Sigmoid colon (tissue), 7 donors: ENCODE data around the gene TRIP10. TPM values are rescaled to one million over a fixed set of nuclear protein-coding genes. Genes with fewer than 3 reads are reported as not detected.
A peak's percentile ranks its signal among the peaks of the same experiment; 100 is the strongest.

ENCODE experiments used
- DNase-seq: peaks from one replicate; pipeline ENCODE4 v3.0.0-alpha.2; 2019
- H3K27ac ChIP-seq, 4 donors: fragments of 200-600 bp; sonication (generic); one replicate each; pipeline ENCODE4 v1.5.1; 2016 to 2019; ENCODE audit warnings: mild to moderate bottlenecking in 1 of 4
- H3K27me3 ChIP-seq, 3 donors: fragments of 200-600 bp; sonication (generic); one replicate each; pipeline ENCODE4 v1.5.1; 2019; ENCODE audit warnings: mild to moderate bottlenecking in 1 of 3
- H3K36me3 ChIP-seq, 4 donors: fragments of 200-600 bp; sonication (generic); one replicate each; pipeline ENCODE4 v1.5.1; 2016 to 2019
- H3K4me1 ChIP-seq, 4 donors: fragments of 200-600 bp; sonication (generic); one replicate each; pipeline ENCODE4 v1.5.1; 2017 to 2019
- H3K4me3 ChIP-seq, 4 donors: fragments of 200-600 bp; sonication (generic); one replicate each; pipeline ENCODE4 v1.5.1; 2017 to 2019; ENCODE audit warnings: mild to moderate bottlenecking in 2 of 4, moderate library complexity in 1 of 4
- H3K9me3 ChIP-seq, 4 donors: fragments of 200-600 bp in 3 of 4; sonication (generic) in 3 of 4; one replicate each; pipeline versions ENCODE4 v1.5.1 to v1.6.1; 2013 to 2019
- EP300 ChIP-seq, 4 donors: sonication (generic); formaldehyde crosslinking; IDR thresholded peaks; one replicate each; pipeline ENCODE4 v1.6.1; 2017; ENCODE audit warnings: antibody characterized with exemption in 4 of 4
- POLR2A ChIP-seq, 2 donors: fragments of 450-650 bp; IDR thresholded peaks; one replicate each; pipeline ENCODE4 v1.6.1; 2016; ENCODE audit warnings: antibody characterized with exemption in 2 of 2, mild to moderate bottlenecking in 2 of 2, moderate library complexity in 2 of 2
- POLR2AphosphoS5 ChIP-seq, 4 donors: sonication (generic); formaldehyde crosslinking; IDR thresholded peaks; one replicate each; pipeline ENCODE4 v1.6.1; 2017; ENCODE audit warnings: antibody characterized with exemption in 4 of 4
- WGBS, 2 donors: extraction: QIAGEN DNeasy Blood & Tissue Kit; methylation state at CpG; one replicate each; pipeline ENCODE4 v1.1.7; 2013; 5-methylcytosine and 5-hydroxymethylcytosine counted together
- intact Hi-C: fragments of 100-400 bp; cut with DNase I; formaldehyde crosslinking; loops from one replicate; pipeline ENCODE4 v1.15.1; 2023
- polyA plus RNA-seq, 3 donors: library from polyadenylated mRNA; stranded (reverse); fragments of 200-250 nt; gene quantifications; one replicate each; pipeline ENCODE4 v1.2.3, GENCODE V29; 2013
- total RNA-seq, 4 donors: library from RNA; depleted of rRNA; stranded (reverse); fragments of >200 nt; gene quantifications; one replicate each; pipeline ENCODE4 v1.1.0, GENCODE V29; 2016
- TF ChIP-seq, protein P1 (sequence below), 4 experiments: fragments of 450-650 bp in 3 of 4; fragments of 200-600 bp in 1 of 4; IDR thresholded peaks; one replicate each; pipeline ENCODE4 v1.5.1; 2016 to 2019; ENCODE audit warnings: antibody characterized with exemption in 4 of 4, mild to moderate bottlenecking in 3 of 4, moderate library complexity in 2 of 4
- donor health status: healthy with polysubstance abuse.
- donor health status: Bipolar disorder and iron deficiency.
- donor health status: healthy.

The TRIP10 gene
- total and polyA plus RNA-seq, 7 donors, result 49.5 to 117 (median 76.7) TPM

DNA sequence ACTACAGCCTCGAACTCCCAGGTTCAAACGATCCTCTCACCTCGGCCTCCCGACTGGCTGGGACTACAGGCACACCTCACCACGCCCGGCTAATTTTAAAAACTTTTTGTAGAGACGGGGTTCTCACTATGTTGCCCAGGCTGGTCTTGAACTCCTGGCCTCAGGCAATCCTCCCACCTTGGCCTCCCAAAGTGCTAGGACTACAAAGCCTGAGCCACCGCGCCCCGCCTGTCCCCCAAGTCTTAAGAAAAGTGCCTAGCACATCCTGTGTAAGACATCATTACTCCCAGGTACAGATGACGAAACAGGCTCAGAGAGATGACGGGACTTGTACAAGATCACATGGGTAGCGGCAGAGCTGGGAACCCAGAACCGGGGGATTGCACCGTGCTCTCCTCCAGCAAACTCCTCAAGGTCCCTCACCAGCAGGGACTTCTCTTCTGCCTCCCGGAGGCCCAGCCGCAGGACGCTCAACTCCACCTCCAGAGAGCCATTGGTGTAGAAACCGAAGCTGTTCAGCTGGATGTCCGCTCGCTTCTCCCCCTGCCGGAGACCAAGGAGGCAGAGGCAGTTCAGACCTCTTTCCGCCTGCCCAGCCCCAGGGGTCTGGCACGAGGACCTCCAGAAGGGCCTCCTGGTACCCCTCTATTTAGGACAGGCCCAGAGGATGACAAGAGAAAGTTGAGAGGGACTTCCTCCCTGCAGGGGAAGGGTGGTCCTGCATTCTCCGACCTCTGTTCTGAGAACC, 3.1 kb upstream of the TRIP10 start:
- intact Hi-C loops, result loop anchor here (2.0 to 10.0 kb wide), 7 partner anchors 104 to 1188 kb away; partner anchors contain the start of genes CTXN1, PNPLA6, SNAPC2 and TNFSF9
- peaks cover 0 to 52% (median 35%) of the 10 kb centered on the region in 4 donors for H3K4me1 ChIP-seq
- no peaks in the 10 kb centered on the region for H3K27me3 ChIP-seq
- peaks cover 0 to 30% (median 23%) of the 10 kb centered on the region in 4 donors for H3K36me3 ChIP-seq
- peak overlapping the region; percentile 93 to 97 (median 96) for H3K27ac ChIP-seq
- peak; percentile 93 for DNase-seq
- peak overlapping the region; percentile 54 to 92 (median 81) for H3K4me3 ChIP-seq
- 16 to 24% methylated on average over 25 of the region's 25 CpGs for WGBS, 2 donors
- no peaks in the 10 kb centered on the region for H3K9me3 ChIP-seq
- TF ChIP-seq, protein P1, sequence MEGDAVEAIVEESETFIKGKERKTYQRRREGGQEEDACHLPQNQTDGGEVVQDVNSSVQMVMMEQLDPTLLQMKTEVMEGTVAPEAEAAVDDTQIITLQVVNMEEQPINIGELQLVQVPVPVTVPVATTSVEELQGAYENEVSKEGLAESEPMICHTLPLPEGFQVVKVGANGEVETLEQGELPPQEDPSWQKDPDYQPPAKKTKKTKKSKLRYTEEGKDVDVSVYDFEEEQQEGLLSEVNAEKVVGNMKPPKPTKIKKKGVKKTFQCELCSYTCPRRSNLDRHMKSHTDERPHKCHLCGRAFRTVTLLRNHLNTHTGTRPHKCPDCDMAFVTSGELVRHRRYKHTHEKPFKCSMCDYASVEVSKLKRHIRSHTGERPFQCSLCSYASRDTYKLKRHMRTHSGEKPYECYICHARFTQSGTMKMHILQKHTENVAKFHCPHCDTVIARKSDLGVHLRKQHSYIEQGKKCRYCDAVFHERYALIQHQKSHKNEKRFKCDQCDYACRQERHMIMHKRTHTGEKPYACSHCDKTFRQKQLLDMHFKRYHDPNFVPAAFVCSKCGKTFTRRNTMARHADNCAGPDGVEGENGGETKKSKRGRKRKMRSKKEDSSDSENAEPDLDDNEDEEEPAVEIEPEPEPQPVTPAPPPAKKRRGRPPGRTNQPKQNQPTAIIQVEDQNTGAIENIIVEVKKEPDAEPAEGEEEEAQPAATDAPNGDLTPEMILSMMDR (IDR thresholded peaks at IDR 0.05), result peak in 3 of 4 experiments; percentile 60 to 74 (median 62)
- TF ChIP-seq EP300 (IDR thresholded peaks at IDR 0.05) (no peak), POLR2A (IDR thresholded peaks at IDR 0.05) (no peak), POLR2AphosphoS5 (IDR thresholded peaks at IDR 0.05) (peak; percentile 28 to 68 (median 59))

DNA sequence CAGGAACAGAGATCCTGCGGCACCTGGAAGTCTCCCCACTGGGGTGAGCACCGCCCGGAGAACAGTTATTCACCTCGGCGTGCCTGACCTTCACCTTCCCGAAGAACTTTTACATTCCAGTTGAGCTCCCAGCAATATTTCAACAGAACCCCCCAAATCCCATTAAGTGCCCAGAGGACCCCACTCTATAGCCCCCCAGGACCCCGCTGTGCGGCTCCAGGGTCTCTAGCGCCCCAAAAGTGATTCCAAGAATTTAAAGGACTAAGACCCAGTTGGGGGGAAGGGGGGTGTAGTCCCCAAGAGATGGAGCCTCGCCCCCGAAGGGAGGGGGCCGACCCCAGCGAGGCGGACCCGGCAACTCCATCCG, 2.6 kb upstream of the TRIP10 start:
- Histone ChIP-seq H3K36me3 (peaks cover 0 to 25% (median 17%) of the 10 kb centered on the region in 4 donors), H3K4me1 (peaks cover 0 to 57% (median 40%) of the 10 kb centered on the region in 4 donors), H3K9me3 (no peaks in the 10 kb centered on the region), H3K27me3 (no peaks in the 10 kb centered on the region), H3K4me3 (peak overlapping the region; percentile 54 to 92 (median 81)), H3K27ac (peak overlapping the region; percentile 93 to 97 (median 96))
- TF ChIP-seq EP300 (IDR thresholded peaks at IDR 0.05) (no peak), POLR2A (IDR thresholded peaks at IDR 0.05) (no peak), POLR2AphosphoS5 (IDR thresholded peaks at IDR 0.05) (no peak)
- TF ChIP-seq, protein P1 (IDR thresholded peaks at IDR 0.05), result peak in 1 of 4 experiments; percentile 9
- intact Hi-C loops, result loop anchor here (2.0 to 10.0 kb wide), 7 partner anchors 105 to 1188 kb away; partner anchors contain the start of genes CTXN1, PNPLA6, SNAPC2 and TNFSF9
- no peak for DNase-seq
- 0 to 1% methylated on average over 16 of the region's 16 CpGs for WGBS, 2 donors

DNA sequence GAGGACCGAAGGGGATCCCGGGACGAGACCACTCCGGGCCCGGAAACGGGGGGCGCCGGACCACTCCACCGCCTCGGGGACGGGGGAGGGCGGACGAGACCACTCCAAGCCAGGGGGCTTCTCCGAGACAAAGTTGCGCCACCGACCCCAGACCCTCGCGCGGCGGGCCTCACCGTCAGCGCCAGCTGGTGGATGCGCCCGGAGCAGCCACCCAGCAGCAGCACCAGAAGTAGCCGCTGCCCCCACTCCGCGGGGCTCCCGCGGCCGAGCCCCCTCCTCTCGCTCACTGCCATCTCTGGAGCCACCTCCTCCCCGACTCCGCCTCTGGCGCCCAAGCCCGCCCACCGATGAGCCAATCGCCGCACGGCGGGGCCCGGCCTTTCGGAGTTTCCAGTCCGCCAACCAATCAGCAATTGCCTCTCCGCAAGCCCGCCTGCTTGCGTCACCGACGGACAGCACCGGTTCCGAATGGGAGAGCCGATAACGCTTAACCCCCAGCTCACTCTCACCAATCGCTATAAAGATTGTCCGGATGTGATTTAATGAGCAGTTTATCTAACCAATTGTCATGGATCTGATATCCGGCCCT, 2.1 kb upstream of the TRIP10 start, which contains the start of gene GPR108:
TSS of gene GPR108 (minus strand) at position 297 of the 589 bp plus-strand sequence. CDS start at position 293, 4 bp downstream.
- WGBS, 2 donors, result 0 to 1% methylated on average over 55 of the region's 55 CpGs
- peak within 1 kb of the TSS; percentile 54 to 92 (median 88) for H3K4me3 ChIP-seq
- H3K36me3 ChIP-seq, result peaks cover 0 to 20% (median 13%) of the 10 kb centered on the region in 4 donors
- DNase-seq, result peak; percentile 100
- intact Hi-C loops, result loop anchor here (2.0 to 10.0 kb wide), 7 partner anchors 105 to 1187 kb away; partner anchors contain the start of genes CTXN1, PNPLA6, SNAPC2 and TNFSF9
- peaks cover 0 to 62% (median 45%) of the 10 kb centered on the region in 4 donors for H3K4me1 ChIP-seq
- H3K27me3 ChIP-seq, result no peaks in the 10 kb centered on the region
- TF ChIP-seq POLR2AphosphoS5 (IDR thresholded peaks at IDR 0.05) (peak; percentile 40 to 74 (median 54)), POLR2A (IDR thresholded peaks at IDR 0.05) (peak in 1 of 2 donors; percentile 54), EP300 (IDR thresholded peaks at IDR 0.05) (peak in 1 of 4 donors; percentile 2)
- TF ChIP-seq, protein P1 (IDR thresholded peaks at IDR 0.05), result no peak
- H3K27ac ChIP-seq, result peak within 1 kb of the TSS; percentile 95 to 97 (median 96)
- H3K9me3 ChIP-seq, result no peaks in the 10 kb centered on the region

DNA sequence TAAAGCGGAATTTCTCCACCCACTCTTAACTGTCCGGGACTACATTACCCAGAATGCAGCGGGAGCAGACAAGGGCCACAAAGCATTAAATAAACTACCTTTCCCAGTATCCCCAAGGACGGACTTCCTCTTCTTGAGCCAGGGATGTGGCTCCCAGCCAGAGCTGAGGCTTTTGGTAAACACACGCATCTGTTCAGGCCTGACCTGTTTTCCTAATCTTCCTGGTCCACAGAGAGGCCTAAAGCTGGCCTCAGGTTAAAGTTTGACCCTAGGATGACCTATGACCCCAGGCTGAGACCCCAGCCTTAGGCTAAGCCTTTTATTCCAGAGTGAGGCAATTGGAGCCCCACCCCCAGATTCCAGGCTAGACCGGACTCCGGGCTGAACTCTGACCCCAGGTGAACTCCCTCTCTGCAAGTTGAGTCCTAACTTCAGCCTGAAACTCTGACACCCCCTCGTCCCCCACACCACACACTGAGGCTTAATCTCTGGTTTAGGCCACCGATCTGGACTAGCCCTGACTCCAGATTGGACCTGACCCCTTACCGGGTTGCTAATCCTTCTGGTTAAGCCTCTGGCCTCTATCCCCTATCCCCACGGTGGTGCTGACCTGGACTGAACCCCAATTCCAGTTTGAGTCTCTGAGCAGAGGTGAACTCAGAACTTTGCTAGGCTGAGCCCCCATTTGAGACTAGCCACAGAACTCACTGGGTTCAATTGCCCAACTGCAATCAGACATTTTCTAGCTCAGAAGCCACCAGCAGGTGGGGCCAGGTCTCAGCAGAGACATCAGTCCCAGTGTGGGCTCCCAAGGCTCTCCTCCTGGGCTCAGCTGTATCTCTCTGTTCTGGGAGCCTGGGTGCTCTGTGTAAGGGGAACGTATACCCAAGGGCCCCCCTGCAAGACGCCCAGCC, 1.4 kb upstream of the TRIP10 start:
- peaks cover 0 to 68% (median 48%) of the 10 kb centered on the region in 4 donors for H3K4me1 ChIP-seq
- peak; percentile 100 for DNase-seq
- no peaks in the 10 kb centered on the region for H3K27me3 ChIP-seq
- peak overlapping the region; percentile 88 to 97 (median 94) for H3K27ac ChIP-seq
- TF ChIP-seq EP300 (IDR thresholded peaks at IDR 0.05), result no peak
- TF ChIP-seq POLR2AphosphoS5 (IDR thresholded peaks at IDR 0.05), result peak; percentile 44 to 79 (median 71)
- TF ChIP-seq, protein P1 (IDR thresholded peaks at IDR 0.05), result peak in 3 of 4 experiments; percentile 57 to 77 (median 61)
- TF ChIP-seq POLR2A (IDR thresholded peaks at IDR 0.05), result no peak
- H3K9me3 ChIP-seq, result no peaks in the 10 kb centered on the region
- H3K4me3 ChIP-seq, result peak overlapping the region in 3 of 4 donors; percentile 80 to 91 (median 91)
- peaks cover under 1 to 20% (median 8%) of the 10 kb centered on the region in 4 donors for H3K36me3 ChIP-seq
- intact Hi-C loops, result loop anchor here (2.0 to 10.0 kb wide), 8 partner anchors 106 to 1187 kb away; partner anchors contain the start of genes CTXN1, PNPLA6, SNAPC2 and TNFSF9
- WGBS, 2 donors, result 7 to 13% methylated on average over 13 of the region's 13 CpGs
